GM20000 (cell line): ENCODE results near the gene PHF2.
A peak's percentile ranks its signal among the peaks of the same experiment; 100 is the strongest.

Experiments
- DNase-seq: peaks from one replicate; pipeline ENCODE4 v3.0.0; 2012; ENCODE audit warnings: low spot score
- CTCF ChIP-seq: IDR thresholded peaks from 2 replicates; pipeline ENCODE4 v1.5.1; 2012; ENCODE audit warnings: mild to moderate bottlenecking, control low read depth; ENCODE audit errors: extremely low read depth, missing control alignments

PHF2 gene

GRCh38 chr9:93601666-93602065, 25.3 kb downstream of the PHF2 start:
- TF ChIP-seq CTCF: no peak
- no peak for DNase-seq

GRCh38 chr9:93603011-93603410, 26.6 kb downstream of the PHF2 start:
- TF ChIP-seq CTCF: no peak
- DNase-seq: no peak

GRCh38 chr9:93603906-93604326, 27.5 kb downstream of the PHF2 start:
- no peak for DNase-seq
- no peak for TF ChIP-seq CTCF

GRCh38 chr9:93606187-93606586, 29.8 kb downstream of the PHF2 start:
- no peak for DNase-seq
- TF ChIP-seq CTCF: no peak

- no peak for TF ChIP-seq CTCF
- no peak for DNase-seq
Observed at GRCh38 chr9:93610206-93610605, 33.8 kb downstream of the PHF2 start.

GRCh38 chr9:93612052-93612795, 35.8 kb downstream of the PHF2 start:
- TF ChIP-seq CTCF: no peak
- DNase-seq: no peak

- TF ChIP-seq CTCF: no peak
- DNase-seq: peak; percentile 35
Observed at GRCh38 chr9:93612796-93613154, 36.4 kb downstream of the PHF2 start.
